ENCODE data around the gene HS2ST1. TPM values are rescaled to one million over a fixed set of nuclear protein-coding genes. Genes with fewer than 3 reads are reported as not detected.
"Not testable (repeated sequence)": the region's sequence is repeated elsewhere in the genome, so short reads cannot be mapped to it uniquely, and the experiment has no call there.

HS2ST1 gene
- total and polyA plus RNA-seq, 5 donors from 2014 or later, result 7.7 to 12.3 (median 8.0) TPM

- Histone ChIP-seq H3K4me1 (ENCODE audit: control insufficient read depth, insufficient read depth, low read length, poor library complexity, severe bottlenecking) (no peaks in the 10 kb centered on the region), H3K9me3 (ENCODE audit: control insufficient read depth in 2 of 2, low read length in 2 of 2) (no peaks in the 10 kb centered on the region), H3K36me3 (ENCODE audit: control insufficient read depth, insufficient read depth, low read length) (no peaks in the 10 kb centered on the region), H3K27ac (ENCODE audit: insufficient read depth, low read length, poor library complexity, severe bottlenecking) (no peak overlapping the region), H3K4me3 (ENCODE audit: low read depth, low read length) (no peak overlapping the region), H3K27me3 (ENCODE audit: control insufficient read depth, insufficient read depth, low read length) (no peaks in the 10 kb centered on the region)
- Mint-ChIP-seq H3K4me1 (peaks cover 0 to 11% (median 7%) of the 10 kb centered on the region in 4 donors), H3K27me3 (no peaks in the 10 kb centered on the region), H3K36me3 (no peaks in the 10 kb centered on the region), H3K27ac (peak overlapping the region in 1 of 3 donors; percentile 2), H3K4me3 (no peak overlapping the region), H3K9me3 (no peaks in the 10 kb centered on the region)
- DNase-seq, result no peak
- ATAC-seq (ENCODE audit: low read depth in 2 of 2), result no peak
Observed at GRCh38 chr1:86956221-86956620, 41.8 kb downstream of the HS2ST1 start.

- Histone ChIP-seq H3K27ac (ENCODE audit: insufficient read depth, low read length, poor library complexity, severe bottlenecking) (no peak overlapping the region), H3K4me3 (ENCODE audit: low read depth, low read length) (no peak overlapping the region), H3K9me3 (ENCODE audit: control insufficient read depth in 2 of 2, low read length in 2 of 2) (no peaks in the 10 kb centered on the region), H3K36me3 (ENCODE audit: control insufficient read depth, insufficient read depth, low read length) (no peaks in the 10 kb centered on the region), H3K4me1 (ENCODE audit: control insufficient read depth, insufficient read depth, low read length, poor library complexity, severe bottlenecking) (no peaks in the 10 kb centered on the region), H3K27me3 (ENCODE audit: control insufficient read depth, insufficient read depth, low read length) (no peaks in the 10 kb centered on the region)
- no peak overlapping the region for H3K4me3 Mint-ChIP-seq
- ATAC-seq (ENCODE audit: low read depth in 2 of 2) (no peak), DNase-seq (no peak)
- H3K4me1 Mint-ChIP-seq, result peaks cover 0 to 11% (median 7%) of the 10 kb centered on the region in 4 donors
- no peak overlapping the region for H3K27ac Mint-ChIP-seq
- no peaks in the 10 kb centered on the region for H3K9me3 Mint-ChIP-seq
- no peaks in the 10 kb centered on the region for H3K27me3 Mint-ChIP-seq
- no peaks in the 10 kb centered on the region for H3K36me3 Mint-ChIP-seq
Observed at GRCh38 chr1:86957221-86957620, 42.8 kb downstream of the HS2ST1 start.

DNA sequence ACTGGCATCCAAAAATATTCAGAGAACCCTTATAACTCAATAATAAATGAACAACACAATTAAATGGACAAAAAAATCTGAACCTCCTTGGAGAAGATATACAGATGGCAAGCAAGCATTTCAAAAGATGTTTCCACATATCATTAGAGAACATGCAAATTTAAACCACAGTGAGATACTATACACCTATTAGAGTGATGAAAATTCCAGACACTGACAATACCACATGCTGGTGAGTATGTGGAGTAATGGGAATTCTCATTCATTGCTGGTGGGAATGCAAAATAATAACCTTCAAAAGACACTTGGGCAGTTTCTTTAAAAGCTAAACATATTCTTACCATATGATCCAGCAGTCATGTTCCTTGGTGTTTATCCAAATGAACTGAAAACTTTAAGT, 46.1 kb downstream of the HS2ST1 start:
- H3K36me3 ChIP-seq (ENCODE audit: control insufficient read depth, insufficient read depth, low read length), result no peaks in the 10 kb centered on the region
- DNase-seq (no peak), ATAC-seq (ENCODE audit: low read depth in 2 of 2) (no peak)
- Mint-ChIP-seq H3K4me3 (no peak overlapping the region), H3K27me3 (no peaks in the 10 kb centered on the region), H3K4me1 (peaks cover 0 to 14% (median 6%) of the 10 kb centered on the region in 4 donors), H3K27ac (peak overlapping the region in 1 of 3 donors; percentile 52), H3K9me3 (no peaks in the 10 kb centered on the region), H3K36me3 (no peaks in the 10 kb centered on the region)
- no peaks in the 10 kb centered on the region for H3K4me1 ChIP-seq (ENCODE audit: control insufficient read depth, insufficient read depth, low read length, poor library complexity, severe bottlenecking)
- H3K27me3 ChIP-seq (ENCODE audit: control insufficient read depth, insufficient read depth, low read length), result no peaks in the 10 kb centered on the region
- no peaks in the 10 kb centered on the region for H3K9me3 ChIP-seq (ENCODE audit: control insufficient read depth in 2 of 2, low read length in 2 of 2)
- H3K27ac ChIP-seq (ENCODE audit: insufficient read depth, low read length, poor library complexity, severe bottlenecking), result no peak overlapping the region
- no peak overlapping the region for H3K4me3 ChIP-seq (ENCODE audit: low read depth, low read length)

DNA sequence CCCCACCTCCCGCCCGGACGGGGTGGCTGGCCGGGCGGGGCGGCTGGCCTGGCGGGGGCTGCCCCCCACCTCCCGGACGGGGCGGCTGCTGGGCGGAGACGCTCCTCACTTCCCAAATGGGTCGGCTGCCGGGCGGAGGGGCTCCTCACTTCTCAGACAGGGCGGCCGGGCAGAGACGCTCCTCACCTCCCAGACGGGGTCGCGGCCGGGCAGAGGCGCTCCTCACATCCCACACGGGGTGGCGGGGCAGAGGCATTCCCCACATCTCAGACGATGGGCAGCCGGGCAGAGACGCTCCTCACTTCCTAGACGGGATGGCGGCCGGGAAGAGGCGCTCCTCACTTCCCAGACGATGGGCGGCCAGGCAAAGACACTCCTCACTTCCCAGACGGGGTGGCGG, 49.4 kb downstream of the HS2ST1 start:
- H3K4me3 Mint-ChIP-seq; ATAC-seq (ENCODE audit: low read depth in 2 of 2); H3K4me1 Mint-ChIP-seq; H3K9me3 ChIP-seq (ENCODE audit: control insufficient read depth in 2 of 2, low read length in 2 of 2); H3K4me1 ChIP-seq (ENCODE audit: control insufficient read depth, insufficient read depth, low read length, poor library complexity, severe bottlenecking); H3K36me3 ChIP-seq (ENCODE audit: control insufficient read depth, insufficient read depth, low read length); H3K27me3 ChIP-seq (ENCODE audit: control insufficient read depth, insufficient read depth, low read length); DNase-seq; H3K36me3 Mint-ChIP-seq; H3K4me3 ChIP-seq (ENCODE audit: low read depth, low read length); H3K27ac Mint-ChIP-seq; H3K27ac ChIP-seq (ENCODE audit: insufficient read depth, low read length, poor library complexity, severe bottlenecking); H3K9me3 Mint-ChIP-seq; H3K27me3 Mint-ChIP-seq: not testable (repeated sequence)

DNA sequence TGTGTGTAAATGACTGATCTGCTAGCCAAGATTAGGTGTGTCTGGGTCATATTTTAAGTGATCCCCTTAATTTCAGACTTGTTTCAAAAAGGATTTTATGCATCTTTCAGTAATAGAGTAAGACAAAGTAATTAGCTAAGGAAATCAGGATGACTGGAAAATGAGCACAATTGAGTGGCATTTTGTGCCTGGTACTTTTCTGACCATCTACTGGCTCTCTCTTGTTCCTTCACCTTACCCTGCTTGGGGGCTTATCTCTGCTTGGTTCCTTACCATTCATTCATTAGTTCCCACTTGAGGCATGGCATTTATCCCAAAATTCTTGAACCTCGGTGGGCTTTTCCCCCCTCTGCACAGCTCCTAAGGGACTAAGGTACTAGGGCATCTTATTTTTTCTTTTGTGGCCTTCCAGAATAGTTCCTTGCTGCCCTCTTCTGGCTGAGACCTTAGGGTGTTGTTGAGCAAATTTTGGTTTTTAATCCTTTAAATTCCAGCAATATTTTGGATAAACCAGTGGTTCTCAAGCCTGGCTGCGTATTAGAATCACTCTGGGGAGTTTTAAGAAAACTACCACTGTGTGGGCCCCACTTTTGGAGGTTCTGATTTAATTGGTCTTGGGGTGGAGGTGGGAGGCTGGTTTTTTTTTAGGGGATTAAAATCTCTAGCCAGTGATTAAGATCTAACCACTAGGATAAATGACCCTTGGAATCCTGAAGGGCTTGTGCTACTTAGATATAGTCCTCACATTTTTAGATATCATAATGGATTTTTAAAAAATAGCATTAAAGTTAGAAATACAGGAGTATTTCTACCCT, 50.8 kb downstream of the HS2ST1 start:
- Histone ChIP-seq H3K4me3 (ENCODE audit: low read depth, low read length) (no peak overlapping the region), H3K36me3 (ENCODE audit: control insufficient read depth, insufficient read depth, low read length) (no peaks in the 10 kb centered on the region), H3K4me1 (ENCODE audit: control insufficient read depth, insufficient read depth, low read length, poor library complexity, severe bottlenecking) (no peaks in the 10 kb centered on the region), H3K9me3 (ENCODE audit: control insufficient read depth in 2 of 2, low read length in 2 of 2) (no peaks in the 10 kb centered on the region), H3K27ac (ENCODE audit: insufficient read depth, low read length, poor library complexity, severe bottlenecking) (no peak overlapping the region), H3K27me3 (ENCODE audit: control insufficient read depth, insufficient read depth, low read length) (no peaks in the 10 kb centered on the region)
- ATAC-seq (ENCODE audit: low read depth in 2 of 2) (no peak), DNase-seq (peak in 2 of 3 donors; percentile 20 to 25)
- Mint-ChIP-seq H3K4me1 (peaks cover 0 to 8% (median 4%) of the 10 kb centered on the region in 4 donors), H3K27ac (peak overlapping the region in 1 of 3 donors; percentile 0), H3K36me3 (no peaks in the 10 kb centered on the region), H3K9me3 (no peaks in the 10 kb centered on the region), H3K27me3 (no peaks in the 10 kb centered on the region), H3K4me3 (no peak overlapping the region)

DNA sequence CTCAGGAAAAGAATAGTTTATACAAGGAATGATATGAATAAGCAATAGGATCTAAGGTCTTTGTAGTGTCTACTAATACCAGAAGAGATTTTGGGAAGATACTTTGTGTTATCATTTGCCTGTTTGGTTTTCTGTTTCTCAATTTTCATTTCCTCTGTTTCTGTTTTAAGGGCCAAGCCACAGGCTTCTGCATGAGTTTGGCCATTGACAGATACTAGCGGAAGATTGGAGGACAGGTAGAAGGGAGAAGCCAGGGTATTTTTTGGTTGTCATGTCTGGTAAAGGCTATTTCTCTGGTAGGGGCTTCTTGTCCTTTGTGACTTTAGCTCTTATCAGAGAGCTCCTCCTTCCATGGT, 51.4 kb downstream of the HS2ST1 start:
- no peak overlapping the region for H3K4me3 ChIP-seq (ENCODE audit: low read depth, low read length)
- no peaks in the 10 kb centered on the region for H3K36me3 ChIP-seq (ENCODE audit: control insufficient read depth, insufficient read depth, low read length)
- H3K36me3 Mint-ChIP-seq, result no peaks in the 10 kb centered on the region
- H3K9me3 ChIP-seq (ENCODE audit: control insufficient read depth in 2 of 2, low read length in 2 of 2), result no peaks in the 10 kb centered on the region
- H3K4me3 Mint-ChIP-seq, result no peak overlapping the region
- ATAC-seq (ENCODE audit: low read depth in 2 of 2) (no peak), DNase-seq (no peak)
- H3K27me3 Mint-ChIP-seq, result no peaks in the 10 kb centered on the region
- no peaks in the 10 kb centered on the region for H3K27me3 ChIP-seq (ENCODE audit: control insufficient read depth, insufficient read depth, low read length)
- no peak overlapping the region for H3K27ac ChIP-seq (ENCODE audit: insufficient read depth, low read length, poor library complexity, severe bottlenecking)
- H3K27ac Mint-ChIP-seq, result peak overlapping the region in 1 of 3 donors; percentile 0
- H3K4me1 Mint-ChIP-seq, result peaks cover 0 to 8% (median 4%) of the 10 kb centered on the region in 4 donors
- no peaks in the 10 kb centered on the region for H3K4me1 ChIP-seq (ENCODE audit: control insufficient read depth, insufficient read depth, low read length, poor library complexity, severe bottlenecking)
- H3K9me3 Mint-ChIP-seq, result no peaks in the 10 kb centered on the region

GRCh38 chr1:86970938-86971337, 56.5 kb downstream of the HS2ST1 start:
- Mint-ChIP-seq H3K27ac (no peak overlapping the region), H3K4me3 (no peak overlapping the region), H3K27me3 (no peaks in the 10 kb centered on the region), H3K9me3 (no peaks in the 10 kb centered on the region), H3K36me3 (no peaks in the 10 kb centered on the region), H3K4me1 (peaks cover 0 to 28% (median 10%) of the 10 kb centered on the region in 4 donors)
- no peaks in the 10 kb centered on the region for H3K36me3 ChIP-seq (ENCODE audit: control insufficient read depth, insufficient read depth, low read length)
- DNase-seq (no peak), ATAC-seq (ENCODE audit: low read depth in 2 of 2) (no peak)
- H3K27ac ChIP-seq (ENCODE audit: insufficient read depth, low read length, poor library complexity, severe bottlenecking), result no peak overlapping the region
- no peak overlapping the region for H3K4me3 ChIP-seq (ENCODE audit: low read depth, low read length)
- no peaks in the 10 kb centered on the region for H3K27me3 ChIP-seq (ENCODE audit: control insufficient read depth, insufficient read depth, low read length)
- H3K9me3 ChIP-seq (ENCODE audit: control insufficient read depth in 2 of 2, low read length in 2 of 2), result no peaks in the 10 kb centered on the region
- no peaks in the 10 kb centered on the region for H3K4me1 ChIP-seq (ENCODE audit: control insufficient read depth, insufficient read depth, low read length, poor library complexity, severe bottlenecking)

GRCh38 chr1:86971778-86972177, 57.3 kb downstream of the HS2ST1 start:
- Mint-ChIP-seq H3K9me3 (no peaks in the 10 kb centered on the region), H3K4me3 (no peak overlapping the region), H3K27me3 (no peaks in the 10 kb centered on the region), H3K36me3 (no peaks in the 10 kb centered on the region), H3K27ac (no peak overlapping the region), H3K4me1 (peaks cover 0 to 31% (median 12%) of the 10 kb centered on the region in 4 donors)
- no peaks in the 10 kb centered on the region for H3K9me3 ChIP-seq (ENCODE audit: control insufficient read depth in 2 of 2, low read length in 2 of 2)
- H3K36me3 ChIP-seq (ENCODE audit: control insufficient read depth, insufficient read depth, low read length), result no peaks in the 10 kb centered on the region
- ATAC-seq (ENCODE audit: low read depth in 2 of 2) (no peak), DNase-seq (no peak)
- H3K27ac ChIP-seq (ENCODE audit: insufficient read depth, low read length, poor library complexity, severe bottlenecking), result no peak overlapping the region
- no peak overlapping the region for H3K4me3 ChIP-seq (ENCODE audit: low read depth, low read length)
- H3K27me3 ChIP-seq (ENCODE audit: control insufficient read depth, insufficient read depth, low read length), result no peaks in the 10 kb centered on the region
- H3K4me1 ChIP-seq (ENCODE audit: control insufficient read depth, insufficient read depth, low read length, poor library complexity, severe bottlenecking), result no peaks in the 10 kb centered on the region
